Measurements from ENCODE around the gene PPP1R1C.

PPP1R1C gene

GRCh38 chr2:181971032-181971431 lies 14.6 kb upstream of the PPP1R1C start:
- DNase-seq (ENCODE audit: low read depth): no peak
- no peak overlapping the region for H3K4me3 ChIP-seq (ENCODE audit: low read depth, low read length)
- TF ChIP-seq CTCF (IDR thresholded peaks at IDR 0.05; ENCODE audit: control insufficient read depth, extremely low read depth, insufficient read depth): no peak

GRCh38 chr2:181972431-181973170 lies 13.1 kb upstream of the PPP1R1C start:
- no peak for TF ChIP-seq CTCF (IDR thresholded peaks at IDR 0.05; ENCODE audit: control insufficient read depth, extremely low read depth, insufficient read depth)
- DNase-seq (ENCODE audit: low read depth): no peak
- H3K4me3 ChIP-seq (ENCODE audit: low read depth, low read length): no peak overlapping the region

GRCh38 chr2:181973171-181973783 lies 12.4 kb upstream of the PPP1R1C start:
- no peak for DNase-seq (ENCODE audit: low read depth)
- TF ChIP-seq CTCF (IDR thresholded peaks at IDR 0.05; ENCODE audit: control insufficient read depth, extremely low read depth, insufficient read depth): no peak
- no peak overlapping the region for H3K4me3 ChIP-seq (ENCODE audit: low read depth, low read length)

- no peak overlapping the region for H3K4me3 ChIP-seq (ENCODE audit: low read depth, low read length)
- TF ChIP-seq CTCF (IDR thresholded peaks at IDR 0.05; ENCODE audit: control insufficient read depth, extremely low read depth, insufficient read depth): no peak
- DNase-seq (ENCODE audit: low read depth): no peak
Measured at GRCh38 chr2:181977661-181978350, 7.8 kb upstream of the PPP1R1C start.

GRCh38 chr2:181978351-181979150 lies 7.1 kb upstream of the PPP1R1C start:
- no peak overlapping the region for H3K4me3 ChIP-seq (ENCODE audit: low read depth, low read length)
- DNase-seq (ENCODE audit: low read depth): no peak
- TF ChIP-seq CTCF (IDR thresholded peaks at IDR 0.05; ENCODE audit: control insufficient read depth, extremely low read depth, insufficient read depth): no peak

GRCh38 chr2:181984060-181984459 lies 1.6 kb upstream of the PPP1R1C start:
- no peak overlapping the region for H3K4me3 ChIP-seq (ENCODE audit: low read depth, low read length)
- TF ChIP-seq CTCF (IDR thresholded peaks at IDR 0.05; ENCODE audit: control insufficient read depth, extremely low read depth, insufficient read depth): no peak
- DNase-seq (ENCODE audit: low read depth): no peak
